GM21786 (cell line): ENCODE measurements around the gene ELP2.

Experiments used
- ATAC-seq: cut with Tn5 transposase; IDR thresholded peaks from one replicate; pipeline ENCODE4 v1.9.1; 2021; ENCODE audit not compliant: unreplicated experiment

ELP2 gene

DNA sequence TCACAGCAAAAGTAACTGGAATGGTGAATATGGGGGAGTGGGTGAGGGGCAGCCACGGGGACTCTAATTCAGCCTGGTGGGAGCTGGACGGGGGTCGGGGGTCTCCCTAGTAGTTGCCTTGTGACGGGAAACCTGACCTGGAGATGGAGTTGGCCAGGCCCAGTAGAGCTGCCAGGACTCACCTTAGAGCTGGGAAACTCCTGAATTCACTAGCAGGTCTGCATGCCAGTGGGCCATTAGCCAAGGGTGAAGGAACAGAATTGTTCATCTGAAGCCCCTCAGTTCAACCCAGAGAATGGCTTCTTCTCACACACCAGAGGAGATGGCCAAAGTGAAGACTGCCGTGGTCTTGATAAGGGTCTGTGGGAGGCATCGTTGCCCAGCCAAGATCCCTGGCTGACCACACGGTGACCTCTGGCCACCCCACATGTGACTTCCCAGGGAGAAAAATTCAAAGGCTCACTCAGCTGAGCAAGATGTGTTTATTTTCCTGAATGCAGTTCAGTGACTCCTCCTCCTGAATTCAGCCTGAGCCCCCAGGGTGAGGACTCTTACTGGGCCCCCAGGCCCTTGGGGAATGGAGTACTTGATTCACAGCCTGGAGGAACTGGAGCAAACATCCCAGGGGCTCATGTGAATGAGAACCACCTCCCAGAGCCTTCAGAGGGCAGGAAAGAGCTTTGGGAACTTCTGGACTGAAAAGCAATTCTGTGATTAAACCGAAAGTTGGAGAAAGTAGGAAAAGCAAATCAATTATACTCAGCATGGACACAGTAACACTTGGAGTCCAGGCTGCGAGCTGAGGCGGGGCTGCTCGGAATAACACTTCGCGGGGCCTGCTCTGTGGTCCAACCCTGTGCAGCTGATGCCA is 82.8 kb downstream of the ELP2 start:
- no peak for ATAC-seq

DNA sequence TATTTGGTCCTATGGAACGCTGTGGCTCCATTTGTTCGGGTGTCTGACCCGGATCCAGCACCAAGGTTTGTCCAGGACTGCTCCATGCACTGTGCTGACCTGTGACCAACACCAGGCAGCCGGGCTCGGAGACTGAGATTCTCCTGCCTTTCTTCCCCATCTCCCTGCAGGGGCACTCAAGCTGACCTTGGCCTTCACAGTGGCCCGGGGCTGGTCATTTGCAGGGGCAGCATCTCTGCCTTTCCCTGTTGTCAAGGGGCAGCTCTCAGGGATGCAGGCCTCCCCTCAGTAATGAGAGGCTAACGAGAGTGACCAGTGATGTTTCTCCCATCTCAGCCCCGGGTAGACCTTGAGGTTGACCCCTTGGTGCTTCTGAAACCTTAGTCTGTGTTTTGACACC is 85.1 kb downstream of the ELP2 start:
- no peak for ATAC-seq

DNA sequence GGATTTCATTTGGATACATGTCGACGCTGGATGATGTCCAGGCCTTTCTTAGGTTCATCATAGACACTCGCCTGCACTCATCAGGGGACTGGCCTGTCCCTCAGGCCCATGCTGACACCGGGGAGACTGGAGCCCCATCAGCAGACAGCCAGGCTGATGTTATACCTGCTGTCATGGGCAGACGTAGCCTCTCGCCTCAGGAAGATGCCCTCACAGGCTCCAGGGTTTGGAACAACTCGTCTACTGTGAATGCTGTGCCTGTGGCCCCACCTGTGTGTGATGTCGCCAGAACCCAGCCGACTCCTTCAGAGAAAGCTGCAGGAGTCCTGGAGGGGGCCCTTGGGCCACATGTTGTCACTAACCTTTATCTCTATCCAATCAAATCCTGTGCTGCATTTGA is 85.9 kb downstream of the ELP2 start:
- ATAC-seq: no peak

DNA sequence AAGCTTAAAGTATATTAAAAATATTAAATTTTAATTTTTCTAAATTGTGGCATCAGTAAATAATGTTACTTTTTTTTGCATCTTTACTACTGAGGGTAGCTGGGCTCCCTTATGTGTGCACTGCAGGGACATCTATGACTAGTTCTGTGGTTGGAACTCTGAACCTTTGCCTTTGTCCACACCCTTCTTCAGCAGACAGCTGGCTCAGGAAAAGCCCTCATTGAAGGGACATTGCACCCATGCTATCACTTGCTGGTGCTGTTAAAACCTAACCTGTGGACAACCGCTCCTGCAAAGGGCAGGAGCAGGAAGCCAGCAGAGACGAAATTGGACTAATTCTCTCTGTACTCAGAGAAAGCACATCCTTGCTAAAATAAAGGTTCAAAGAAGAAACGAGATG is 87.6 kb downstream of the ELP2 start:
- ATAC-seq: no peak

DNA sequence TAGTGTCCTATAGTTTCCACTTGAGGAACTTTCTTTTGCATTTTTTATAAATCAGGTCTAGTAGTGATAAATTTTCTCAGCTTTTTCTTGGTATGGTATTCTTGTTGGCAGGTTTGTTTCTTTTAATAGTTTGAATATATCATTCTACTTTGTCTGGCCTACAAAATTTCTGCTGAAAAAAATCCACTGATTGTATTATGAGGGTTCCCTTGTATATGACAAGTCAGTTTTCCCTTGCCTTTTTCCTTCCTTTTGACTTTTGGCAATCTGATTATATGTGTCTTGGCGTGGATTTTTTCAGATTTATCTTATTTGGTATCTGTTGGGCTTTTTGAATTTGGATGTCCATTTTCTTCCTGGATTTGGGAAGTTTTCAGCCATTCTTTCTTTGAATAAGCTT is 99.5 kb downstream of the ELP2 start:
- ATAC-seq: no peak
